ENCODE results near the gene KCNJ10. TPM values are rescaled to one million over a fixed set of nuclear protein-coding genes. Genes with fewer than 3 reads are reported as not detected.

The KCNJ10 gene
- total RNA-seq, 1 experiment from 2014 or later: 0.68 TPM

DNA sequence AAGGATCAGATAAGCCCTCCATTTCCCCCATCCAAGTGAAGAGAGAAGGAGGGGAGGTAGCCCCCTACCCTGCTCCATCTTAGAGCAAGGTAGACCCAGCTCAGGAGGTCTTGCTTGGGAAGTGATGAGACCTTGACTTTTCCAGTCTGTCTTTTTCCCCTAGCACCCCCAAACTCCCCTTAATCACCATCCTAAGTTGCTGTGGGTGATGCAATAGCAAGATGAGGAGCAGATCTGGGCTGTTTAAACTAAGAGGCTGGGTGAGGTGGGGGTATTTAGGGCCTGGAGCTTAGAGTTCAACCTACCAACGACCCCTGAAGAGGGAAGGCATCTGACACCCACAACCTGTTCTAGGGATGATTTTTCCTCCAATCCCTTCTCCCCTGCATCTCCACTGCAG, 47.3 kb upstream of the KCNJ10 start:
- Mint-ChIP-seq H3K4me3 (ENCODE audit: unreplicated experiment) (no peak overlapping the region), H3K9me3 (ENCODE audit: unreplicated experiment) (no peaks in the 10 kb centered on the region), H3K36me3 (ENCODE audit: insufficient read depth, unreplicated experiment) (no peaks in the 10 kb centered on the region), H3K27me3 (ENCODE audit: insufficient read depth, unreplicated experiment) (no peaks in the 10 kb centered on the region), H3K4me1 (ENCODE audit: low read depth, unreplicated experiment) (no peaks in the 10 kb centered on the region), H3K27ac (ENCODE audit: unreplicated experiment) (no peak overlapping the region)
- Histone ChIP-seq H3K4me1 (peaks cover 4% of the 10 kb centered on the region; the same call in 1 of the 2 replicates), H3K36me3 (ENCODE audit: control insufficient read depth, insufficient read depth, low read length) (no peaks in the 10 kb centered on the region), H3K9me3 (no peaks in the 10 kb centered on the region), H3K27me3 (replicated peaks; ENCODE audit: control insufficient read depth, insufficient read depth, low read length) (no peaks in the 10 kb centered on the region), H3K4me3 (ENCODE audit: low read depth, low read length) (no peak overlapping the region)
- ChIA-PET CTCF (no interaction called here), POLR2A (no interaction called here)
- TF ChIP-seq, protein P1, sequence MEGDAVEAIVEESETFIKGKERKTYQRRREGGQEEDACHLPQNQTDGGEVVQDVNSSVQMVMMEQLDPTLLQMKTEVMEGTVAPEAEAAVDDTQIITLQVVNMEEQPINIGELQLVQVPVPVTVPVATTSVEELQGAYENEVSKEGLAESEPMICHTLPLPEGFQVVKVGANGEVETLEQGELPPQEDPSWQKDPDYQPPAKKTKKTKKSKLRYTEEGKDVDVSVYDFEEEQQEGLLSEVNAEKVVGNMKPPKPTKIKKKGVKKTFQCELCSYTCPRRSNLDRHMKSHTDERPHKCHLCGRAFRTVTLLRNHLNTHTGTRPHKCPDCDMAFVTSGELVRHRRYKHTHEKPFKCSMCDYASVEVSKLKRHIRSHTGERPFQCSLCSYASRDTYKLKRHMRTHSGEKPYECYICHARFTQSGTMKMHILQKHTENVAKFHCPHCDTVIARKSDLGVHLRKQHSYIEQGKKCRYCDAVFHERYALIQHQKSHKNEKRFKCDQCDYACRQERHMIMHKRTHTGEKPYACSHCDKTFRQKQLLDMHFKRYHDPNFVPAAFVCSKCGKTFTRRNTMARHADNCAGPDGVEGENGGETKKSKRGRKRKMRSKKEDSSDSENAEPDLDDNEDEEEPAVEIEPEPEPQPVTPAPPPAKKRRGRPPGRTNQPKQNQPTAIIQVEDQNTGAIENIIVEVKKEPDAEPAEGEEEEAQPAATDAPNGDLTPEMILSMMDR (IDR thresholded peaks at IDR 0.05; ENCODE audit: insufficient read depth in 1 of 2, low read depth in 1 of 2, low read length in 1 of 2, severe bottlenecking in 1 of 2, unreplicated experiment in 1 of 2): no peak
- intact Hi-C loops (cut with micrococcal nuclease; ENCODE audit: unreplicated experiment): no loop called here
- no TSS peak for BruUV-seq (replicated peaks)
- no peak for DNase-seq

DNA sequence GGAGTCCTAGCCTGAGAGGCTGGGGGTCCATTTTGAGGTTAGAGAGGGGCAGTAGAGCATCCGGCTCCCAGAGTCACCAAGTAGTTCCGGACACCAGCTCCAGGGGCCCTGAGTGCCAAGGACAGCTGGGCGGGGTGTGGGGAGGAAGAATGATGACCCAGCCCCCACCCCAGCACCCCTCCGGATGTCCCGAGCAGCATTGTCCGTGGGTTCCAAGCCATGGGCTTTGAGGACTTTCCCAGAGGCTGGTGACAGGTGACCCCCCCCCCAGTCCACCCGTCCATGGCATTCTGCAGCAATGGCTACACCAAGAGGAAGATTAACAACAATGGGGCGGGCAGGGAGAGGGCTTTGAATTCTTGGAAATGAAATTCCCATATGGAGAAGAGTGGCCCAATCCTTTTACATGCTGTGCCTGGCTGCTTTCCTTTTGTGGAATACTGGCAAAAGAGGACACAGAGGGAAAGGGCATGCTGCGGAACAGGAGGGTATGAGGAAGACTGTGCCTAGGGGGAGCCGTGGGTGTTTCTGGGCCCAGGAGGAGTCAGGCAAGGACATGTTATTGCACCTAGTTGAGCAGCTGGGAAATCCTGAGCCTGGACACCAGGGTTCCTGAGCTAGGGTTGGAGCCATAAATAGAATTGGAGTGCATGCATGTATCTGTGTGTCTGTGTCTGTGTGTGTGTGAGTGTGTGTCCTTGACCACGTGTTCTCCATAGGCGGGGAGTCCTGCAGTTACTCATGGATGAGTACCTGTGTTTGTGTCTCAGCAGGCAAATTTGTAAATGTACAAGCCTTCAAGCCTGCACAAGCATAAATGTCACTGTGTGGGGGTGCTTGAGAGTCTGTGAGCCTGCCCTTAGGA, 46.6 kb upstream of the KCNJ10 start:
- no peaks in the 10 kb centered on the region for H3K27me3 Mint-ChIP-seq (ENCODE audit: insufficient read depth, unreplicated experiment)
- POLR2A ChIA-PET: no interaction called here

DNA sequence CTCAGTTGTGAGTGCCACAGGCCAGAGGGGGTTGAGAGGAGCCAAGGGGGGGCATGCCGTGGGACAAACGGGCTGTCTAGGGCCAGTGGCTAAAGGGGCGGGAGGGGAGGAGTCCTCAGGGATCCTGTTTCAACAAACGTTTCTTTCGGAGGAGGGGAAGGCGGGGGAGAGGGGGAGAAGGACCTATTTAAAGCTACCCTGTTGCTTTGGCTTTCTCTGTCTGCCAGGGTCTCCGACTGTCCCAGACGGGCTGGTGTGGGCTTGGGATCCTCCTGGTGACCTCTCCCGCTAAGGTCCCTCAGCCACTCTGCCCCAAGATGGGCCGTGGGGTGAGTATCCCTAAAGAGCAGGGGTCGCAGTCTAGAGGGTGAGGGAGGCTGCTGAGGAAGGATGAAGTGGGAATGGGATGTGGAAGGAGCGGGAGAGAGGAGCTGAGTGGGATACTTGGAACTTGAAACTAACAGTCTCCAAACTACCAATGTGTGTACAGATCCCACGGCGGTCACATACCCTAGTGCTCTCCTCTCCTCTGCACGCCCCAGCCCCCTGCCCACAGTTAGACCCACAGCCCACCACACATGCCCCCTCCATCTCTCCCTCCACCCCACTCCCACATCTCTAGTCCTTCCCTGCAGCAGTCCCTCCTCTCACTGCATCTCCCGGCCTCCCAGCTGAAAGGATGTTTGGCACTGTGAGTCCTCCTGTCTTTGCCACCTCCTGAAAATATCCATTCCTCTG, 45.8 kb upstream of the KCNJ10 start, which contains the start of gene ATP1A2:
Gene ATP1A2, plus strand, starts transcription at position 215 of the 738 bp plus-strand sequence. Its CDS starts 103 bp downstream, at position 318.
- no peaks in the 10 kb centered on the region for H3K36me3 Mint-ChIP-seq (ENCODE audit: insufficient read depth, unreplicated experiment)
- CTCF ChIA-PET: no interaction called here
- no peaks in the 10 kb centered on the region for H3K27me3 Mint-ChIP-seq (ENCODE audit: insufficient read depth, unreplicated experiment)
- H3K27me3 ChIP-seq (replicated peaks; ENCODE audit: control insufficient read depth, insufficient read depth, low read length): no peaks in the 10 kb centered on the region
- no peaks in the 10 kb centered on the region for H3K9me3 Mint-ChIP-seq (ENCODE audit: unreplicated experiment)
- TF ChIP-seq, protein P1 (IDR thresholded peaks at IDR 0.05; ENCODE audit: insufficient read depth in 1 of 2, low read depth in 1 of 2, low read length in 1 of 2, severe bottlenecking in 1 of 2, unreplicated experiment in 1 of 2): no peak
- POLR2A ChIA-PET: no interaction called here
- intact Hi-C loops (cut with micrococcal nuclease; ENCODE audit: unreplicated experiment): no loop called here
- no peak within 1 kb of the TSS for H3K4me3 ChIP-seq (ENCODE audit: low read depth, low read length)
- H3K4me3 Mint-ChIP-seq (ENCODE audit: unreplicated experiment): no peak within 1 kb of the TSS
- no peaks in the 10 kb centered on the region for H3K4me1 Mint-ChIP-seq (ENCODE audit: low read depth, unreplicated experiment)
- BruUV-seq (replicated peaks): no TSS peak
- H3K27ac Mint-ChIP-seq (ENCODE audit: unreplicated experiment): no peak within 1 kb of the TSS
- no peak for DNase-seq
- H3K36me3 ChIP-seq (ENCODE audit: control insufficient read depth, insufficient read depth, low read length): no peaks in the 10 kb centered on the region
- H3K9me3 ChIP-seq: no peaks in the 10 kb centered on the region
- H3K4me1 ChIP-seq: peaks cover 4% of the 10 kb centered on the region; the same call in 1 of the 2 replicates

More for the DNA sequence above, 46.6 kb upstream of the KCNJ10 start:
- Histone ChIP-seq H3K27me3 (replicated peaks; ENCODE audit: control insufficient read depth, insufficient read depth, low read length) (no peaks in the 10 kb centered on the region), H3K4me3 (ENCODE audit: low read depth, low read length) (no peak overlapping the region), H3K9me3 (no peaks in the 10 kb centered on the region), H3K4me1 (peaks cover 4% of the 10 kb centered on the region; the same call in 1 of the 2 replicates), H3K36me3 (ENCODE audit: control insufficient read depth, insufficient read depth, low read length) (no peaks in the 10 kb centered on the region)
- TF ChIP-seq, protein P1 (IDR thresholded peaks at IDR 0.05; ENCODE audit: insufficient read depth in 1 of 2, low read depth in 1 of 2, low read length in 1 of 2, severe bottlenecking in 1 of 2, unreplicated experiment in 1 of 2): no peak
- no peak for DNase-seq
- no peaks in the 10 kb centered on the region for H3K4me1 Mint-ChIP-seq (ENCODE audit: low read depth, unreplicated experiment)
- intact Hi-C loops (cut with micrococcal nuclease; ENCODE audit: unreplicated experiment): no loop called here
- no peaks in the 10 kb centered on the region for H3K36me3 Mint-ChIP-seq (ENCODE audit: insufficient read depth, unreplicated experiment)
- no peak overlapping the region for H3K4me3 Mint-ChIP-seq (ENCODE audit: unreplicated experiment)
- H3K27ac Mint-ChIP-seq (ENCODE audit: unreplicated experiment): no peak overlapping the region
- BruUV-seq (replicated peaks): no TSS peak
- H3K9me3 Mint-ChIP-seq (ENCODE audit: unreplicated experiment): no peaks in the 10 kb centered on the region
- CTCF ChIA-PET: no interaction called here
